Stimulated activated memory B cell treated with anti-CD40 and anti-IgM and Interleukin-4, amounts not matched to agents 10 μg/mL and 1 μg/mL and 100 μg/mL, for 72 hours (primary cell): ENCODE data around the gene NUDCD2.

Experiments
- ATAC-seq: fragments of 150-1000 bp; cut with Tn5 transposase; 2 replicates; pipeline ENCODE4 v1.10.0; 2021
- H3K27ac Mint-ChIP-seq: one replicate; pipeline ENCODE4 v1.8.0; 2022; ENCODE audit warnings: mild to moderate bottlenecking, mixed read lengths
- H3K27me3 Mint-ChIP-seq: one replicate; pipeline ENCODE4 v1.8.0; 2022; ENCODE audit warnings: mixed read lengths
- H3K36me3 Mint-ChIP-seq: one replicate; pipeline ENCODE4 v1.8.0; 2022; ENCODE audit warnings: mixed read lengths
- H3K4me1 Mint-ChIP-seq: one replicate; pipeline ENCODE4 v1.8.0; 2022; ENCODE audit warnings: mixed read lengths
- H3K4me3 Mint-ChIP-seq: one replicate; pipeline ENCODE4 v1.8.0; 2022; ENCODE audit warnings: mild to moderate bottlenecking, moderate library complexity, mixed read lengths
- H3K9me3 Mint-ChIP-seq: one replicate; pipeline ENCODE4 v1.8.0; 2022; ENCODE audit warnings: mixed read lengths

Gene NUDCD2

GRCh38 chr5:163459819-163460561, at the start of gene NUDCD2:
Gene NUDCD2, minus strand, starts transcription at chr5:163460102. Its CDS starts 52 bp downstream, at chr5:163460050.
- Mint-ChIP-seq H3K27me3 (no peaks in the 10 kb centered on the region), H3K4me3 (peak within 1 kb of the TSS; percentile 94), H3K27ac (peak within 1 kb of the TSS; percentile 99), H3K9me3 (no peaks in the 10 kb centered on the region), H3K36me3 (peaks cover 17% of the 10 kb centered on the region), H3K4me1 (peaks cover 22% of the 10 kb centered on the region)
- peak; percentile 96 for ATAC-seq

- Mint-ChIP-seq H3K9me3 (no peaks in the 10 kb centered on the region), H3K4me3 (peak overlapping the region; percentile 72), H3K27me3 (no peaks in the 10 kb centered on the region), H3K36me3 (peaks cover 9% of the 10 kb centered on the region), H3K27ac (peak overlapping the region; percentile 69), H3K4me1 (peaks cover 33% of the 10 kb centered on the region)
- no peak for ATAC-seq
Observed at GRCh38 chr5:163509291-163509951, 49.5 kb upstream of the NUDCD2 start.

- H3K9me3 Mint-ChIP-seq = no peaks in the 10 kb centered on the region
- H3K36me3 Mint-ChIP-seq = peaks cover 9% of the 10 kb centered on the region
- peak overlapping the region; percentile 72 for H3K4me3 Mint-ChIP-seq
- peaks cover 33% of the 10 kb centered on the region for H3K4me1 Mint-ChIP-seq
- ATAC-seq = no peak
- H3K27me3 Mint-ChIP-seq = no peaks in the 10 kb centered on the region
- H3K27ac Mint-ChIP-seq = peak overlapping the region; percentile 69
Observed at GRCh38 chr5:163508753-163509152, 48.9 kb upstream of the NUDCD2 start.

GRCh38 chr5:163506726-163507125, 46.8 kb upstream of the NUDCD2 start:
- Mint-ChIP-seq H3K4me3 (peak overlapping the region; percentile 84), H3K4me1 (peaks cover 40% of the 10 kb centered on the region), H3K27ac (peak overlapping the region; percentile 93), H3K9me3 (no peaks in the 10 kb centered on the region), H3K36me3 (no peaks in the 10 kb centered on the region), H3K27me3 (no peaks in the 10 kb centered on the region)
- no peak for ATAC-seq

- Mint-ChIP-seq H3K9me3 (no peaks in the 10 kb centered on the region), H3K4me3 (peak overlapping the region; percentile 84), H3K27me3 (no peaks in the 10 kb centered on the region), H3K36me3 (no peaks in the 10 kb centered on the region), H3K4me1 (peaks cover 40% of the 10 kb centered on the region), H3K27ac (peak overlapping the region; percentile 93)
- peak; percentile 13 for ATAC-seq
Observed at GRCh38 chr5:163506095-163506457, 46.2 kb upstream of the NUDCD2 start.

GRCh38 chr5:163505368-163506094, 45.6 kb upstream of the NUDCD2 start, which contains the start of gene MAT2B:
Gene MAT2B, plus strand, starts transcription at chr5:163505619. Its CDS starts 68 bp downstream, at chr5:163505687.
- Mint-ChIP-seq H3K27me3 (no peaks in the 10 kb centered on the region), H3K27ac (peak within 1 kb of the TSS; percentile 93), H3K4me3 (peak within 1 kb of the TSS; percentile 84), H3K36me3 (no peaks in the 10 kb centered on the region), H3K9me3 (no peaks in the 10 kb centered on the region), H3K4me1 (peaks cover 36% of the 10 kb centered on the region)
- ATAC-seq = peak; percentile 97

- no peaks in the 10 kb centered on the region for H3K27me3 Mint-ChIP-seq
- H3K36me3 Mint-ChIP-seq = no peaks in the 10 kb centered on the region
- peak; percentile 0 for ATAC-seq
- peak overlapping the region; percentile 93 for H3K27ac Mint-ChIP-seq
- no peaks in the 10 kb centered on the region for H3K9me3 Mint-ChIP-seq
- peak overlapping the region; percentile 84 for H3K4me3 Mint-ChIP-seq
- H3K4me1 Mint-ChIP-seq = peaks cover 33% of the 10 kb centered on the region
Observed at GRCh38 chr5:163505049-163505367, 45.1 kb upstream of the NUDCD2 start.

- no peaks in the 10 kb centered on the region for H3K9me3 Mint-ChIP-seq
- peak; percentile 24 for ATAC-seq
- H3K4me3 Mint-ChIP-seq = peak overlapping the region; percentile 84
- H3K27ac Mint-ChIP-seq = peak overlapping the region; percentile 93
- H3K36me3 Mint-ChIP-seq = no peaks in the 10 kb centered on the region
- H3K4me1 Mint-ChIP-seq = peaks cover 27% of the 10 kb centered on the region
- H3K27me3 Mint-ChIP-seq = no peaks in the 10 kb centered on the region
Observed at GRCh38 chr5:163504079-163504931, 44.4 kb upstream of the NUDCD2 start.

- Mint-ChIP-seq H3K27ac (peak overlapping the region; percentile 93), H3K27me3 (no peaks in the 10 kb centered on the region), H3K4me1 (peaks cover 18% of the 10 kb centered on the region), H3K9me3 (no peaks in the 10 kb centered on the region), H3K36me3 (no peaks in the 10 kb centered on the region), H3K4me3 (peak overlapping the region; percentile 84)
- ATAC-seq = no peak
Observed at GRCh38 chr5:163503106-163504078, 43.5 kb upstream of the NUDCD2 start.

- peaks cover 10% of the 10 kb centered on the region for H3K4me1 Mint-ChIP-seq
- peak overlapping the region; percentile 93 for H3K27ac Mint-ChIP-seq
- H3K9me3 Mint-ChIP-seq = no peaks in the 10 kb centered on the region
- no peaks in the 10 kb centered on the region for H3K36me3 Mint-ChIP-seq
- no peak for ATAC-seq
- H3K4me3 Mint-ChIP-seq = peak overlapping the region; percentile 77
- no peaks in the 10 kb centered on the region for H3K27me3 Mint-ChIP-seq
Observed at GRCh38 chr5:163502521-163502920, 42.6 kb upstream of the NUDCD2 start.

GRCh38 chr5:163498886-163499285, 39.0 kb upstream of the NUDCD2 start:
- no peaks in the 10 kb centered on the region for H3K27me3 Mint-ChIP-seq
- peaks cover 12% of the 10 kb centered on the region for H3K4me1 Mint-ChIP-seq
- no peaks in the 10 kb centered on the region for H3K9me3 Mint-ChIP-seq
- no peak for ATAC-seq
- no peaks in the 10 kb centered on the region for H3K36me3 Mint-ChIP-seq
- H3K27ac Mint-ChIP-seq = no peak overlapping the region
- H3K4me3 Mint-ChIP-seq = no peak overlapping the region

- peaks cover 5% of the 10 kb centered on the region for H3K4me1 Mint-ChIP-seq
Observed at GRCh38 chr5:163497315-163497714, 37.4 kb upstream of the NUDCD2 start.

GRCh38 chr5:163496286-163496685, 36.4 kb upstream of the NUDCD2 start:
- Mint-ChIP-seq H3K27me3 (no peaks in the 10 kb centered on the region), H3K9me3 (no peaks in the 10 kb centered on the region), H3K27ac (no peak overlapping the region), H3K36me3 (no peaks in the 10 kb centered on the region), H3K4me3 (no peak overlapping the region), H3K4me1 (peaks cover 5% of the 10 kb centered on the region)
- no peak for ATAC-seq

More at GRCh38 chr5:163497315-163497714, 37.4 kb upstream of the NUDCD2 start:
- H3K9me3 Mint-ChIP-seq = no peaks in the 10 kb centered on the region
- H3K4me3 Mint-ChIP-seq = no peak overlapping the region
- H3K36me3 Mint-ChIP-seq = no peaks in the 10 kb centered on the region
- no peaks in the 10 kb centered on the region for H3K27me3 Mint-ChIP-seq
- peak; percentile 50 for ATAC-seq
- no peak overlapping the region for H3K27ac Mint-ChIP-seq

GRCh38 chr5:163489745-163490075, 29.8 kb upstream of the NUDCD2 start:
- ATAC-seq = no peak
- no peaks in the 10 kb centered on the region for H3K4me1 Mint-ChIP-seq
- H3K27ac Mint-ChIP-seq = no peak overlapping the region
- H3K4me3 Mint-ChIP-seq = no peak overlapping the region
- H3K36me3 Mint-ChIP-seq = peaks cover 5% of the 10 kb centered on the region
- no peaks in the 10 kb centered on the region for H3K27me3 Mint-ChIP-seq
- H3K9me3 Mint-ChIP-seq = no peaks in the 10 kb centered on the region
